D721Med (cell line): ENCODE measurements around the gene FUT6.
"Not testable (repeated sequence)": the region's sequence is repeated elsewhere in the genome, so short reads cannot be mapped to it uniquely, and the experiment has no call there.

Experiments
- DNase-seq: peaks from one replicate; pipeline ENCODE4 v3.0.0; 2011; ENCODE audit warnings: low spot score; ENCODE audit not compliant: insufficient read length
- FAIRE-seq: peaks from 2 replicates; lab custom pipeline; 2011; peaks lifted over from hg19 to GRCh38; lab: Jason Lieb, UNC
- CTCF ChIP-seq: IDR thresholded peaks from 2 replicates; pipeline ENCODE4 v1.5.1; 2012; ENCODE audit warnings: mild to moderate bottlenecking, control low read depth; ENCODE audit not compliant: insufficient read depth; ENCODE audit errors: missing control alignments

FUT6 gene

GRCh38 chr19:5850743-5851293, 11.3 kb upstream of the FUT6 start:
- DNase-seq = no peak
- no peak for TF ChIP-seq CTCF
- no peak for FAIRE-seq

- FAIRE-seq (no peak), DNase-seq (no peak)
- no peak for TF ChIP-seq CTCF
Measured at GRCh38 chr19:5850189-5850588, 10.7 kb upstream of the FUT6 start.

DNA sequence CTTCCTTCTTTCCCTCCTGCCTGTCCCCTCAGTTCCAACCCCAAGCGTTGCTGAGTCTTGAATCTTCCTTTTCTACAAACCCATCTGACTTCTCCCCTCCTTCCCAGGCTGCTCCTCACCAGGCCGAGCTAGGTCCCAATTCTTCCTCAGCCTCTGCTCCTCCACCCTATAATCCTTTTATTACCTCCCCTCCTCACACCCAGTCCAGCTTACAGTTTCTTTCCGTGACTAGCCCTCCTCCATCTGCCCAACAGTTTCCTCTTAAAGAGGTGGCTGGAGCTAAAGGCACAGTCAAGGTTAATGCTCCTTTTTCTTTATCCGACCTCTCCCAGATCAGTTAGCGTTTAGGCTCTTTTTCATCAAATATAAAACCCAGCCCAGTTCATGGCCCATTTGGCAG, 9.1 kb upstream of the FUT6 start:
- not testable (repeated sequence) for DNase-seq, FAIRE-seq

DNA sequence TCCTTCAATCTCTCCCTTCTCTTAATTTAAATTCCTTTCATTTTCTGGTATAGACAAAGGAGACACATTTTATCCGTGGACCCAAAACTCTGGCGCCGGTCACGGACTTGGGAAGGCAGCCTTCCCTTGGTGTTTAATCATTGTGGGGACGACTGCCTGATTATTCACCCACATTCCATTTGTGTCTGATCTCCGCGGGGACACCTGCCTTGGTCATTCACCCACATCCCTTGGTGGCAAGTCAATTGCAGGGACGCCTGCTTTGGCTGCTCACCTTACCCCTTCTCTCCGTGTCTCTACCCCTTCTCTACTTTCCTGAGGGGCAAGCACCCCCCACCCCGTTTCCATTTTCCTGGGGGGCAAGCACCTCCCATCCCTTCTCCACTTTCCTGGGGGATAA, 8.3 kb upstream of the FUT6 start:
- not testable (repeated sequence) for DNase-seq, FAIRE-seq

DNA sequence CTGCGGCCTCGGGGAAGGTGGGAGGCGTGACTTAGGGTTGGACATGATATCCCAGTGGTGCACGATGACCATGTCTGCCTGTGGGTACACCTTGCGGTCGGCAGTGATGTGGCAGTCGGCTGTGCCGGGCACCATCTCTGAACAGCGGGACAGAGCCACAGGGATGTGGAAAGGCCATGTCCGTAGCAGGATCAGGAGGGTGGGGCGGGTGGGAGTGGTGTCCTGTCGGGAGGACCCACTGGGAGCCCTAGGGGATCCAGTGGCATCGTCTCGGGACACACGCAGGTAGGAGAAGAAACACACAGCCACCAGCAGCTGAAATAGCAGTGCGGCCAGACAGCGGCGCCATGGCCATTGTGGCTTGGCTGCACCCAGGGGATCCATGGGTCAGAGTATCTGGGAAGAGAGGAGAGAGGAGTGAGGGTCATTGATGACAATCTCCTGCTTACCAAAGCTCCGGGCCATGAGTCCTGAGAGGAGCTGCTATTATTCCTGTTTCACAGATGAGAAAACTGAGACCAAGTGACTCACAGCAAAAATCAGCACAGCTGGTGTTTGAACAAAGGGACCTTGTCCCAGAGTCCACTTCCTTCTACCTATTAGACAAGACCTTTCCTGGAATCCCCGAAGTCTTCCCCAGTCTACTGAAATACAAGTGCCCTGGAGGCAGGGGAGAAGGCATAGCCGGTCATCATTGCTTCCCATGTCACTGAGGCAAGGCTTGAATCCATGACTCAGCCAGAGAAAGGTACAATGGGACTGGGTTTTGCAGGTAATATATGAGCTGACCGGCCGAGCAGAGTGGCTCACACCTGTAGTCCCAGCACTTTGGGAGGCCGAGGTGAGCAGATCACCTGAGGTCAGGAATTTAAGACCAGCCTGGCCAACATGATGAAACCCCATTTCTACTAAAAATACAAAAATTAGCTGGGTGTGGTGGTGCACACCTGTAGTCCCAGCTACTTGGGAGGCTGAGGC, 5.2 kb upstream of the FUT6 start:
- DNase-seq (no peak), FAIRE-seq (no peak)
- no peak for TF ChIP-seq CTCF

GRCh38 chr19:5843295-5843927, 3.9 kb upstream of the FUT6 start:
- TF ChIP-seq CTCF = no peak
- FAIRE-seq (no peak), DNase-seq (no peak)

DNA sequence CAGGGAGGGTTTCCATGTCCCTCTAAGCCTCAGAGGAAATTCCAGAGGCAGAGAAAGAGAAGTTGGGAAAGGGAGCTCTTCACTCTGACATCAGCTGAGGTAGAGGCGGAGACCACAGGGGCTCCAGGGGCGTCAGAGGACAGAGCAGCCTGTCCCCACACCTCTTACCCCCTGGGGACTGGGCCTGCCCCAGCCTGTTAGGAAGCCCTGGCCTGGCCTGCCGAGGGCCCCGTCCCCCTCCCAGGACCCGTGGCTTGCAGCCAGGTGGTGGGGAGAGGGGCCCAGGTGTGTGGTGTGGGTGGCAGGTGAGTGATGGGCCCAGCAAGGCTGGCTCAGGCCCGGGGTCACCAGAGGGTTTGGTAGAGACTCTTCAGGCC, 2.2 kb upstream of the FUT6 start:
- not testable (repeated sequence) for DNase-seq, FAIRE-seq

DNA sequence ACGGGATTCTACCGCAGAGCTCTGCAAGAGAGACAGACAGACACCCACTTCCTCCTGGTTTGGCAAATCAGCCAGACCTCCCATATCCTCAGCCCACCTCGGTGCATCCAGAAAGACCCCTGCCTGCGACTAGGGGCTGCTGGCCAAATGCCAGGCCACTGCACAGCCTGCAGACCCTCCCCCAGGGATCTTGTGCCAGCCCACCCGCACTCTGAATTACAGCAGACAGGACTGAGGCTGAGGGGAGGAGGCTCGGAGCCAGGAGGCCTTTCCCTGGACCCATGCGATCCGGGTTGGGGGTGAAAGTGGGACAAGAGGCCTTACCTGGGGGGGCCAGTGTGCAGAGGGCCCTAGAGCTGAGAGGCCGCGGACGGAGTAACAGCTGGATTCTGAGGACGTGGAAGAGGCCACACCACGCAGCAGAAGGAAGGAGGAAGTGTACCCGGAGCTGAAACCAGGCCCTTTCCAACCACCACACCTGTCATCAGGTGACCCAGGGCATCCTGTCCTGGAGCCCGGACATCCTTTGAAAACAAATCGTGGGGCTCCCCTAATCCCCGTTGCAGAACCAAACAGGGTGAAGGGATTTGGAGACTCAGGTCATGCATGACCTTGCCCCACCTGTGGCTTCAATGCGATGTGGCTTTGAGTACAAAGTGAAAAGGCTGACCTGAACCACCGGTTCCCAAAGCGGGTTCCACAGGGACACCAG, 993 bp downstream of the FUT6 start:
- no peak for DNase-seq
- FAIRE-seq = no peak
- TF ChIP-seq CTCF = no peak
